Kidney capillary endothelial cell (primary cell): ENCODE results near the gene PPARA.
"Not testable (repeated sequence)": the region's sequence is repeated elsewhere in the genome, so short reads cannot be mapped to it uniquely, and the experiment has no call there.

Experiments
- DNase-seq: peaks from one replicate; pipeline ENCODE4 v3.0.0-alpha.2; 2018; ENCODE audit warnings: low spot score

PPARA gene

GRCh38 chr22:46127556-46127955 is 22.8 kb upstream of the PPARA start:
- DNase-seq: no peak

GRCh38 chr22:46128606-46129005 is 21.7 kb upstream of the PPARA start:
- no peak for DNase-seq

GRCh38 chr22:46129390-46130041 is 20.8 kb upstream of the PPARA start:
- no peak for DNase-seq

GRCh38 chr22:46131151-46131587 is 19.2 kb upstream of the PPARA start:
- DNase-seq: no peak

GRCh38 chr22:46132193-46132829 is 18.0 kb upstream of the PPARA start:
- not testable (repeated sequence) for DNase-seq

GRCh38 chr22:46132830-46133587 is 17.3 kb upstream of the PPARA start:
- DNase-seq: no peak

GRCh38 chr22:46133588-46133855 is 16.8 kb upstream of the PPARA start:
- DNase-seq: no peak

GRCh38 chr22:46134111-46134705 is 16.1 kb upstream of the PPARA start:
- no peak for DNase-seq

GRCh38 chr22:46135611-46136485 is 14.5 kb upstream of the PPARA start:
- DNase-seq: no peak

- no peak for DNase-seq
Measured at GRCh38 chr22:46136486-46137217, 13.7 kb upstream of the PPARA start.

GRCh38 chr22:46137218-46137766 is 13.0 kb upstream of the PPARA start:
- no peak for DNase-seq

- DNase-seq: no peak
Measured at GRCh38 chr22:46138058-46138797, 12.1 kb upstream of the PPARA start.

- DNase-seq: not testable (repeated sequence)
Measured at GRCh38 chr22:46139417-46139816, 10.9 kb upstream of the PPARA start.

GRCh38 chr22:46139895-46140350 is 10.4 kb upstream of the PPARA start:
- DNase-seq: no peak

GRCh38 chr22:46140989-46141928 is 9.1 kb upstream of the PPARA start:
- no peak for DNase-seq

- DNase-seq: no peak
Measured at GRCh38 chr22:46142548-46143490, 7.5 kb upstream of the PPARA start.

- DNase-seq: no peak
Measured at GRCh38 chr22:46143491-46144147, 6.7 kb upstream of the PPARA start.
